HEK293 (cell line): ENCODE data around the gene MLH3.

Experiments used
- CTCF ChIA-PET: fragments of 350-600 bp; formaldehyde crosslinking; extraction: SDS; loops from one replicate; lab custom pipeline; 2021; ENCODE audit warnings: antibody characterized with exemption; lab: Yijun Ruan, JAX
- POLR2A ChIA-PET: fragments of 300-600 bp; formaldehyde crosslinking; extraction: SDS; loops from one replicate; lab custom pipeline; 2020; ENCODE audit warnings: antibody characterized with exemption, inconsistent platforms; lab: Yijun Ruan, JAX
- H3K27ac ChIP-seq: fragments of 200-500 bp; sonication (Bioruptor generic); 2 replicates; pipeline ENCODE4 v1.5.1; 2014; ENCODE audit warnings: low read depth, low read length, control low read depth, inconsistent platforms; ENCODE audit errors: extremely low read depth
- H3K36me3 ChIP-seq, 2 experiments: fragments of 200-500 bp in 1 of 2; sonication (Bioruptor generic) in 1 of 2; 1 replicate in 1 of 2; 2 replicates in 1 of 2; pipeline ENCODE4 v1.5.1; 2014 to 2017; ENCODE audit warnings: inconsistent platforms in 2 of 2, low read length in 2 of 2; ENCODE audit not compliant: control insufficient read depth in 2 of 2, insufficient read depth in 1 of 2
- H3K4me1 ChIP-seq: fragments of 200-500 bp; sonication (Bioruptor generic); 2 replicates; pipeline ENCODE4 v1.5.1; 2014; ENCODE audit warnings: mild to moderate bottlenecking, low read length, inconsistent platforms; ENCODE audit not compliant: control insufficient read depth, insufficient read depth
- H3K4me3 ChIP-seq: 2 replicates; pipeline ENCODE4 v1.5.1; 2011; ENCODE audit warnings: low read depth, mild to moderate bottlenecking, control low read depth, low read length, moderate library complexity
- H3K9me3 ChIP-seq: fragments of 200-500 bp; sonication (Bioruptor generic); 2 replicates; pipeline ENCODE4 v1.5.1; 2014; ENCODE audit warnings: low read depth, low read length, inconsistent platforms; ENCODE audit not compliant: control insufficient read depth, insufficient read depth
- BCL11B ChIP-seq: fragments of 450-650 bp; formaldehyde crosslinking; IDR thresholded peaks from 2 replicates; pipeline ENCODE4 v1.5.1; 2016; ENCODE audit warnings: low read depth, missing biosample characterization, missing genetic modification characterization
- GLI2 ChIP-seq: fragments of 450-650 bp; formaldehyde crosslinking; IDR thresholded peaks from 2 replicates; pipeline ENCODE4; 2017; ENCODE audit warnings: missing biosample characterization, missing genetic modification characterization, low read depth, borderline replicate concordance
- HOXC10 ChIP-seq: sonication (generic); formaldehyde crosslinking; IDR thresholded peaks from 2 replicates; pipeline ENCODE4 v1.8.1; 2023; ENCODE audit warnings: mild to moderate bottlenecking, missing genetic modification reagents
- PRDM1 ChIP-seq: fragments of 450-650 bp; formaldehyde crosslinking; IDR thresholded peaks from 2 replicates; pipeline ENCODE4; 2016; ENCODE audit warnings: missing biosample characterization, missing genetic modification characterization
- RBAK ChIP-seq: fragments of 450-650 bp; formaldehyde crosslinking; IDR thresholded peaks from 2 replicates; pipeline ENCODE4 v1.5.1; 2016; ENCODE audit warnings: missing biosample characterization, missing genetic modification characterization
- SETDB1 ChIP-seq: IDR thresholded peaks from one replicate; pipeline ENCODE4 v1.6.1; 2017; ENCODE audit warnings: mild to moderate bottlenecking, low read length, moderate library complexity, mixed read lengths; ENCODE audit not compliant: insufficient read length
- ZNF133 ChIP-seq: fragments of 450-650 bp; formaldehyde crosslinking; IDR thresholded peaks from 2 replicates; pipeline ENCODE4 v1.5.1; 2016; ENCODE audit warnings: missing biosample characterization, missing genetic modification characterization
- ZNF138 ChIP-seq: fragments of 450-650 bp; formaldehyde crosslinking; IDR thresholded peaks from 2 replicates; pipeline ENCODE4 v1.5.1; 2016; ENCODE audit warnings: missing biosample characterization, missing genetic modification characterization, borderline replicate concordance
- ZNF146 ChIP-seq: fragments of 450-650 bp; formaldehyde crosslinking; IDR thresholded peaks from 2 replicates; pipeline ENCODE4 v1.5.1; 2016; ENCODE audit warnings: missing biosample characterization, missing genetic modification characterization
- ZNF155 ChIP-seq: fragments of 450-650 bp; formaldehyde crosslinking; IDR thresholded peaks from 2 replicates; pipeline ENCODE4 v1.5.1; 2016; ENCODE audit warnings: missing biosample characterization, missing genetic modification characterization
- ZNF169 ChIP-seq: fragments of 450-650 bp; formaldehyde crosslinking; IDR thresholded peaks from 2 replicates; pipeline ENCODE4 v1.5.1; 2016; ENCODE audit warnings: missing biosample characterization, missing genetic modification characterization
- ZNF214 ChIP-seq: fragments of 450-650 bp; formaldehyde crosslinking; IDR thresholded peaks from 2 replicates; pipeline ENCODE4 v1.5.1; 2017; ENCODE audit warnings: missing biosample characterization, mild to moderate bottlenecking, missing genetic modification characterization, borderline replicate concordance
- ZNF24 ChIP-seq: fragments of 450-650 bp; formaldehyde crosslinking; IDR thresholded peaks from 2 replicates; pipeline ENCODE4 v1.5.1; 2016; ENCODE audit warnings: missing biosample characterization, missing genetic modification characterization
- ZNF37A ChIP-seq: fragments of 450-650 bp; IDR thresholded peaks from 2 replicates; pipeline ENCODE4 v1.5.1; 2018; ENCODE audit warnings: missing biosample characterization, missing genetic modification characterization
- ZNF391 ChIP-seq: fragments of 450-650 bp; formaldehyde crosslinking; IDR thresholded peaks from 2 replicates; pipeline ENCODE4 v1.5.1; 2016; ENCODE audit warnings: low read depth, missing biosample characterization, missing genetic modification characterization, borderline replicate concordance
- ZNF423 ChIP-seq: fragments of 450-650 bp; formaldehyde crosslinking; IDR thresholded peaks from 2 replicates; pipeline ENCODE4 v1.5.1; 2016; ENCODE audit warnings: missing biosample characterization, missing genetic modification characterization
- ZNF548 ChIP-seq: fragments of 450-650 bp; formaldehyde crosslinking; IDR thresholded peaks from 2 replicates; pipeline ENCODE4 v1.5.1; 2016; ENCODE audit warnings: missing biosample characterization, missing genetic modification characterization
- ZNF555 ChIP-seq: fragments of 450-650 bp; formaldehyde crosslinking; conservative IDR thresholded peaks from 2 replicates; pipeline ENCODE4 v1.5.1; 2017; ENCODE audit warnings: missing biosample characterization, mild to moderate bottlenecking, missing genetic modification characterization, inconsistent platforms
- ZNF624 ChIP-seq: fragments of 450-650 bp; formaldehyde crosslinking; IDR thresholded peaks from 2 replicates; pipeline ENCODE4 v1.5.1; 2017; ENCODE audit warnings: missing biosample characterization, missing genetic modification characterization
- ZNF629 ChIP-seq: fragments of 450-650 bp; formaldehyde crosslinking; IDR thresholded peaks from 2 replicates; pipeline ENCODE4 v1.5.1; 2017; ENCODE audit warnings: missing biosample characterization, missing genetic modification characterization
- ZNF664 ChIP-seq: fragments of 450-650 bp; formaldehyde crosslinking; IDR thresholded peaks from 2 replicates; pipeline ENCODE4 v1.5.1; 2016; ENCODE audit warnings: missing biosample characterization, missing genetic modification characterization
- ZNF704 ChIP-seq: fragments of 450-650 bp; formaldehyde crosslinking; IDR thresholded peaks from 2 replicates; pipeline ENCODE4 v1.5.1; 2016; ENCODE audit warnings: missing biosample characterization, missing genetic modification characterization
- ZSCAN16 ChIP-seq: fragments of 450-650 bp; formaldehyde crosslinking; IDR thresholded peaks from 2 replicates; pipeline ENCODE4 v1.5.1; 2016; ENCODE audit warnings: missing biosample characterization, missing genetic modification characterization
- ZSCAN23 ChIP-seq: fragments of 450-650 bp; formaldehyde crosslinking; IDR thresholded peaks from 2 replicates; pipeline ENCODE4 v1.5.1; 2016; ENCODE audit warnings: missing biosample characterization, missing genetic modification characterization
- TF ChIP-seq, protein P1 (sequence below): fragments of 450-650 bp; formaldehyde crosslinking; IDR thresholded peaks from 2 replicates; pipeline ENCODE4 v1.5.1; 2016; ENCODE audit warnings: missing biosample characterization, missing genetic modification characterization
- TF ChIP-seq, protein P2 (sequence below): fragments of 450-650 bp; formaldehyde crosslinking; IDR thresholded peaks from 2 replicates; pipeline ENCODE4 v1.5.1; 2017; ENCODE audit warnings: missing biosample characterization, missing genetic modification characterization
- TF ChIP-seq, protein P3 (sequence below): fragments of 450-650 bp; formaldehyde crosslinking; IDR thresholded peaks from 2 replicates; pipeline ENCODE4 v1.5.1; 2016; ENCODE audit warnings: missing biosample characterization, missing genetic modification characterization

The MLH3 gene

GRCh38 chr14:75063013-75063412 lies 11.7 kb upstream of the MLH3 start:
- TF ChIP-seq ZNF138 (tag by site-specific recombination) (no peak), HOXC10 (CRISPR knock-in tag) (no peak), ZNF155 (tag by site-specific recombination) (no peak), ZNF24 (tag by site-specific recombination) (no peak), PRDM1 (tag by site-specific recombination) (no peak), ZNF664 (tag by site-specific recombination) (no peak), ZSCAN16 (no peak), ZSCAN23 (no peak), ZNF391 (tag by site-specific recombination) (no peak), ZNF704 (tag by site-specific recombination) (no peak), ZNF548 (tag by site-specific recombination) (no peak), ZNF629 (tag by site-specific recombination) (no peak), ZNF169 (no peak)
- TF ChIP-seq, protein P1, sequence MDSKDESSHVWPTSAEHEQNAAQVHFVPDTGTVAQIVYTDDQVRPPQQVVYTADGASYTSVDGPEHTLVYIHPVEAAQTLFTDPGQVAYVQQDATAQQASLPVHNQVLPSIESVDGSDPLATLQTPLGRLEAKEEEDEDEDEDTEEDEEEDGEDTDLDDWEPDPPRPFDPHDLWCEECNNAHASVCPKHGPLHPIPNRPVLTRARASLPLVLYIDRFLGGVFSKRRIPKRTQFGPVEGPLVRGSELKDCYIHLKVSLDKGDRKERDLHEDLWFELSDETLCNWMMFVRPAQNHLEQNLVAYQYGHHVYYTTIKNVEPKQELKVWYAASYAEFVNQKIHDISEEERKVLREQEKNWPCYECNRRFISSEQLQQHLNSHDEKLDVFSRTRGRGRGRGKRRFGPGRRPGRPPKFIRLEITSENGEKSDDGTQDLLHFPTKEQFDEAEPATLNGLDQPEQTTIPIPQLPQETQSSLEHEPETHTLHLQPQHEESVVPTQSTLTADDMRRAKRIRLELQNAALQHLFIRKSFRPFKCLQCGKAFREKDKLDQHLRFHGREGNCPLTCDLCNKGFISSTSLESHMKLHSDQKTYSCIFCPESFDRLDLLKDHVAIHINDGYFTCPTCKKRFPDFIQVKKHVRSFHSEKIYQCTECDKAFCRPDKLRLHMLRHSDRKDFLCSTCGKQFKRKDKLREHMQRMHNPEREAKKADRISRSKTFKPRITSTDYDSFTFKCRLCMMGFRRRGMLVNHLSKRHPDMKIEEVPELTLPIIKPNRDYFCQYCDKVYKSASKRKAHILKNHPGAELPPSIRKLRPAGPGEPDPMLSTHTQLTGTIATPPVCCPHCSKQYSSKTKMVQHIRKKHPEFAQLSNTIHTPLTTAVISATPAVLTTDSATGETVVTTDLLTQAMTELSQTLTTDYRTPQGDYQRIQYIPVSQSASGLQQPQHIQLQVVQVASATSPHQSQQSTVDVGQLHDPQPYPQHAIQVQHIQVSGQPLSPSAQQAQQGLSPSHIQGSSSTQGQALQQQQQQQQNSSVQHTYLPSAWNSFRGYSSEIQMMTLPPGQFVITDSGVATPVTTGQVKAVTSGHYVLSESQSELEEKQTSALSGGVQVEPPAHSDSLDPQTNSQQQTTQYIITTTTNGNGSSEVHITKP = no peak
- TF ChIP-seq, protein P2, sequence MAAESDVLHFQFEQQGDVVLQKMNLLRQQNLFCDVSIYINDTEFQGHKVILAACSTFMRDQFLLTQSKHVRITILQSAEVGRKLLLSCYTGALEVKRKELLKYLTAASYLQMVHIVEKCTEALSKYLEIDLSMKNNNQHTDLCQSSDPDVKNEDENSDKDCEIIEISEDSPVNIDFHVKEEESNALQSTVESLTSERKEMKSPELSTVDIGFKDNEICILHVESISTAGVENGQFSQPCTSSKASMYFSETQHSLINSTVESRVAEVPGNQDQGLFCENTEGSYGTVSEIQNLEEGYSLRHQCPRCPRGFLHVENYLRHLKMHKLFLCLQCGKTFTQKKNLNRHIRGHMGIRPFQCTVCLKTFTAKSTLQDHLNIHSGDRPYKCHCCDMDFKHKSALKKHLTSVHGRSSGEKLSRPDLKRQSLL = no peak
- Histone ChIP-seq H3K4me3 (peak overlapping the region; percentile 81), H3K36me3 (peaks cover 15% of the 10 kb centered on the region in 2 experiments), H3K27ac (no peak overlapping the region; the same call in 1 of the 2 replicates), H3K4me1 (no peaks in the 10 kb centered on the region), H3K9me3 (no peaks in the 10 kb centered on the region)
- ChIA-PET POLR2A (interaction anchor here (0.5 to 1.4 kb wide), 3 partner anchors 11 to 1396 kb away, joined by 4 to 9 read pairs (median 5); no protein-coding TSS in a partner anchor), CTCF (interaction anchor here (0.6 to 1.1 kb wide), 5 partner anchors 11 to 697 kb away, joined by 3 to 5 read pairs (median 3); no protein-coding TSS in a partner anchor)

DNA sequence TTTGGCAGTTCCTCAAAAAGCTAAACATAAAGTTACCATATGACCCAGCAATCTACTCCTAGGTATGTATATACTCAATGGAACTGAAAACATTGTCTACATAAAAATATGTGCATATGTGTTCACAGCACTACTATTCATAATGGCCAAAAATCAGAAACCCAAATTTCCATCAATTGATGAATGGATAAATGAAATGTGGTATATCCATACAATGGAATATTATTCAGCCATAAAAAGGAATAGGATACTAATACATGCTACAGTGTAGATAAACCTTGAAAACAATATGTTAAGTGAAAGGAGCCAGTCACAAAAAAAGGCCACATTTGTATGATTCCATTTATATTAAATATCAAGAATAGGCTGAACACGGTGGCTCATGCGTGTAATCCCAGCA lies 9.2 kb upstream of the MLH3 start:
- no peak for TF ChIP-seq ZNF423 (tag by site-specific recombination)
- TF ChIP-seq, protein P3, sequence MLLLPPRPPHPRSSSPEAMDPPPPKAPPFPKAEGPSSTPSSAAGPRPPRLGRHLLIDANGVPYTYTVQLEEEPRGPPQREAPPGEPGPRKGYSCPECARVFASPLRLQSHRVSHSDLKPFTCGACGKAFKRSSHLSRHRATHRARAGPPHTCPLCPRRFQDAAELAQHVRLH = peak; percentile 62; the same call in 1 of the 2 replicates
- no peak for TF ChIP-seq BCL11B (tag by site-specific recombination)
- no peak for TF ChIP-seq ZNF555 (tag by site-specific recombination)
- TF ChIP-seq ZNF214 (tag by site-specific recombination) = no peak
- TF ChIP-seq ZNF133 (tag by site-specific recombination) = no peak
- no peak for TF ChIP-seq RBAK (tag by site-specific recombination)
- no peak for TF ChIP-seq ZNF37A (tag by site-specific recombination)
- TF ChIP-seq SETDB1 = peak; percentile 13
- peak; percentile 90 for TF ChIP-seq ZNF146 (tag by site-specific recombination)
- TF ChIP-seq ZNF391 (tag by site-specific recombination) = no peak
- TF ChIP-seq GLI2 = no peak
- no peak for TF ChIP-seq ZNF624 (tag by site-specific recombination)
- Histone ChIP-seq H3K4me1 (no peaks in the 10 kb centered on the region), H3K27ac (no peak overlapping the region), H3K9me3 (no peaks in the 10 kb centered on the region), H3K4me3 (no peak overlapping the region), H3K36me3 (peaks cover 15% of the 10 kb centered on the region in 2 experiments)
- POLR2A ChIA-PET = no interaction called here
- CTCF ChIA-PET = no interaction called here
